Loucy (cell line): ENCODE results near the gene WDR74.
"Not testable (repeated sequence)": the region's sequence is repeated elsewhere in the genome, so short reads cannot be mapped to it uniquely, and the experiment has no call there.

ENCODE experiments used
- EZH2phosphoT487 ChIP-seq: fragments of 200-600 bp; IDR thresholded peaks from 2 replicates; pipeline ENCODE4 v1.6.1; 2018; ENCODE audit warnings: antibody characterized with exemption, mild to moderate bottlenecking, moderate library complexity, borderline replicate concordance
- TF ChIP-seq, protein P1 (sequence below): fragments of 200-600 bp; sonication (generic); conservative IDR thresholded peaks from 2 replicates; pipeline ENCODE4 v1.5.1; 2014; ENCODE audit warnings: mild to moderate bottlenecking, antibody characterized with exemption, low read length

DNA sequence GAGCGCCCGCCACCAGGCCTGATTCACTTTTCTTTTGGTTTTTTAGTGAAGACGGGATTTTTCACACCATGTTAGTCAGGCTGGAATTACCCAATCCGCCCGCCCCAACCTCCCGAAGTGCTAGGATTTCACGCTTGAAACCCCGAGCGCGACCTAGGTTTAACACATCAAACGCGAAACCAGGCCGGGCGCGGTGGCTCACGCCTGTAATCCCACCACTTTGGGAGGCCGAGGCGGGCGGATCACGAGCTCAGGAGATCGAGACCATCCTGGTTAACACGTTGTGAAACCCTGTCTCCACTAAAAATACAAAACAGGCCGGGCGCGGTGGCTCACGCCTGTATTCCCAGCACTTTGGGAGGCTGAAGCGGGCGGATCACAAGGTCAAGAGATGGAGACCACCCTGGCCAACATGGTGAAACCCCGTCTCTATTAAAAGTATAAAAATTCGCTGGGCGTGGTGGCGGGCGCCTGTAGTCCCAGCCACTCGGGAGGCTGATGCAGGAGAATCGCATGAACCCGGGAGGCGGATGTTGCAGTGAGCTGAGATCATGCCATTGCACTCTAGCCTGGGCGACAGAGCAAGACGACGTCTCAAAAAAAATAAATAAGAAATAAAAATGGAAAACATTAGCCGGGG, 1.5 kb upstream of the WDR74 start:
- TF ChIP-seq, protein P1, sequence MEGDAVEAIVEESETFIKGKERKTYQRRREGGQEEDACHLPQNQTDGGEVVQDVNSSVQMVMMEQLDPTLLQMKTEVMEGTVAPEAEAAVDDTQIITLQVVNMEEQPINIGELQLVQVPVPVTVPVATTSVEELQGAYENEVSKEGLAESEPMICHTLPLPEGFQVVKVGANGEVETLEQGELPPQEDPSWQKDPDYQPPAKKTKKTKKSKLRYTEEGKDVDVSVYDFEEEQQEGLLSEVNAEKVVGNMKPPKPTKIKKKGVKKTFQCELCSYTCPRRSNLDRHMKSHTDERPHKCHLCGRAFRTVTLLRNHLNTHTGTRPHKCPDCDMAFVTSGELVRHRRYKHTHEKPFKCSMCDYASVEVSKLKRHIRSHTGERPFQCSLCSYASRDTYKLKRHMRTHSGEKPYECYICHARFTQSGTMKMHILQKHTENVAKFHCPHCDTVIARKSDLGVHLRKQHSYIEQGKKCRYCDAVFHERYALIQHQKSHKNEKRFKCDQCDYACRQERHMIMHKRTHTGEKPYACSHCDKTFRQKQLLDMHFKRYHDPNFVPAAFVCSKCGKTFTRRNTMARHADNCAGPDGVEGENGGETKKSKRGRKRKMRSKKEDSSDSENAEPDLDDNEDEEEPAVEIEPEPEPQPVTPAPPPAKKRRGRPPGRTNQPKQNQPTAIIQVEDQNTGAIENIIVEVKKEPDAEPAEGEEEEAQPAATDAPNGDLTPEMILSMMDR: not testable (repeated sequence)
- not testable (repeated sequence) for TF ChIP-seq EZH2phosphoT487
